ENCODE data around the gene ACBD6.
A peak's percentile ranks its signal among the peaks of the same experiment; 100 is the strongest.
"Not testable (repeated sequence)": the region's sequence is repeated elsewhere in the genome, so short reads cannot be mapped to it uniquely, and the experiment has no call there.

The ACBD6 gene

GRCh38 chr1:180502361-180503279 is at the start of gene ACBD6:
Gene ACBD6 (minus strand): TSS chr1:180502577. CDS start chr1:180502266, 311 bp downstream.
- peaks cover 36% of the 10 kb centered on the region for H3K4me1 ChIP-seq
- H3K9me3 ChIP-seq, result no peaks in the 10 kb centered on the region
- H4K20me1 ChIP-seq, result peaks cover 38% of the 10 kb centered on the region; the same call in 1 of the 2 replicates
- H3K9ac ChIP-seq, result peak within 1 kb of the TSS; percentile 93
- no peak for TF ChIP-seq Cebpa-rat (IDR thresholded peaks at IDR 0.05)
- H3K4me3 ChIP-seq, result peak within 1 kb of the TSS; percentile 89
- peaks cover 13% of the 10 kb centered on the region for H3K36me3 ChIP-seq
- no peaks in the 10 kb centered on the region for H3K27me3 ChIP-seq
- H3K27ac ChIP-seq, result peak within 1 kb of the TSS; percentile 95
- H3K4me2 ChIP-seq, result peak within 1 kb of the TSS; percentile 90

GRCh38 chr1:180551997-180552396 is 49.6 kb upstream of the ACBD6 start:
- H3K27ac ChIP-seq, result no peak overlapping the region
- TF ChIP-seq Cebpa-rat (IDR thresholded peaks at IDR 0.05), result no peak

GRCh38 chr1:180550241-180550640 is 47.9 kb upstream of the ACBD6 start:
- Histone ChIP-seq H3K27ac (no peak overlapping the region), H3K27me3 (no peaks in the 10 kb centered on the region), H3K36me3 (no peaks in the 10 kb centered on the region), H3K4me3 (no peak overlapping the region), H3K4me1 (peaks cover 12% of the 10 kb centered on the region), H4K20me1 (no peaks in the 10 kb centered on the region), H3K9ac (no peak overlapping the region), H3K9me3 (no peaks in the 10 kb centered on the region), H3K4me2 (no peak overlapping the region)
- TF ChIP-seq Cebpa-rat (IDR thresholded peaks at IDR 0.05), result no peak

More at GRCh38 chr1:180551997-180552396, 49.6 kb upstream of the ACBD6 start:
- Histone ChIP-seq H3K4me1 (peaks cover 12% of the 10 kb centered on the region), H3K36me3 (no peaks in the 10 kb centered on the region), H3K4me2 (no peak overlapping the region), H3K4me3 (no peak overlapping the region), H3K9me3 (no peaks in the 10 kb centered on the region), H3K9ac (no peak overlapping the region), H3K27me3 (no peaks in the 10 kb centered on the region), H4K20me1 (no peaks in the 10 kb centered on the region)

- H3K27me3 ChIP-seq, H3K27ac ChIP-seq, H3K4me3 ChIP-seq, H4K20me1 ChIP-seq, H3K9me3 ChIP-seq, H3K36me3 ChIP-seq, H3K4me2 ChIP-seq, H3K9ac ChIP-seq: not testable (repeated sequence)
- H3K4me1 ChIP-seq, result peaks cover 12% of the 10 kb centered on the region
Observed at GRCh38 chr1:180549770-180550169, 47.4 kb upstream of the ACBD6 start.

GRCh38 chr1:180548686-180549317 is 46.4 kb upstream of the ACBD6 start:
- no peak for TF ChIP-seq Cebpa-rat (IDR thresholded peaks at IDR 0.05)
- H3K4me2 ChIP-seq, result peak overlapping the region; percentile 50
- H3K4me1 ChIP-seq, result peaks cover 12% of the 10 kb centered on the region
- H3K9ac ChIP-seq, result no peak overlapping the region
- no peaks in the 10 kb centered on the region for H3K27me3 ChIP-seq
- H3K9me3 ChIP-seq, result no peaks in the 10 kb centered on the region
- no peaks in the 10 kb centered on the region for H3K36me3 ChIP-seq
- no peak overlapping the region for H3K4me3 ChIP-seq
- H4K20me1 ChIP-seq, result no peaks in the 10 kb centered on the region
- no peak overlapping the region for H3K27ac ChIP-seq

DNA sequence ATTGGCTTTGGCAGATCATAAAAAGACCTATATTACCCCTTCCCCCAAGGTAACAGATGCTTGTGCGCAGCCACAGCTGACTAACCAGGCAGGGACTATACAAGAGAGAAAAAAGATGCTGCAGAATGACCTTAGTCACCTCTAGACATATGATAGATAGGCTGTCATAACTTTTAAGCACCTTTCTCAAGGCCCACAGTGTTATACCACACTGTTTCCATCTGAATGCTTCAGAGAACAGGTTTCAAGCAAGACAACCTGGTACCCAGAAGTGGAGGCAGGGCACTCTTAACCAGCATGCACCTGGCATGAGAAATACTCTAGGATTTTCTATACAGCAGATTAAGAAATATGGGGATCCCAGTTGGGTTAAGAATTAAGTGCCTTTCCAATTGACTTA is 43.6 kb upstream of the ACBD6 start:
- TF ChIP-seq Cebpa-rat (IDR thresholded peaks at IDR 0.05), result no peak
- Histone ChIP-seq H3K4me3 (no peak overlapping the region), H3K4me2 (no peak overlapping the region), H3K27me3 (no peaks in the 10 kb centered on the region), H4K20me1 (no peaks in the 10 kb centered on the region), H3K9me3 (no peaks in the 10 kb centered on the region), H3K9ac (no peak overlapping the region), H3K4me1 (peaks cover 12% of the 10 kb centered on the region), H3K27ac (no peak overlapping the region), H3K36me3 (no peaks in the 10 kb centered on the region)

- H3K4me2 ChIP-seq, result no peak overlapping the region
- no peaks in the 10 kb centered on the region for H4K20me1 ChIP-seq
- peaks cover 5% of the 10 kb centered on the region for H3K4me1 ChIP-seq
- H3K4me3 ChIP-seq, result no peak overlapping the region
- TF ChIP-seq Cebpa-rat (IDR thresholded peaks at IDR 0.05), result no peak
- H3K9ac ChIP-seq, result no peak overlapping the region
- no peak overlapping the region for H3K27ac ChIP-seq
- no peaks in the 10 kb centered on the region for H3K36me3 ChIP-seq
- no peaks in the 10 kb centered on the region for H3K9me3 ChIP-seq
- H3K27me3 ChIP-seq, result no peaks in the 10 kb centered on the region
Observed at GRCh38 chr1:180544050-180544449, 41.7 kb upstream of the ACBD6 start.

DNA sequence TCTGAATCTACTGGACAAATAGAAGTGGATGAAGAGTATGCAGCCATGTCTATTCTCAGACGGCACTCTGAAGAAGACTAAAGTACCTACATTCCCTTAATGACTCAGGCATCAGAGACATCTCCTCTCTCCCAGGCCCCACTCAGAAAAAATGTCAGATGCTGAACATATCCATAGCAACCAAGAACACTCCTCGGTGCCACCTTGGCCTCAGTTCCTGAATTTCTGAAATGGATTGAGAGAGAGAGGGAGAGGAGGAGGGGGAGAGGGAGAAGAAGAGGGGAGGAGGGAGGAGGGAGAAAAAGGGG is 40.4 kb upstream of the ACBD6 start:
- no peaks in the 10 kb centered on the region for H3K27me3 ChIP-seq
- H3K4me3 ChIP-seq, result no peak overlapping the region
- H3K4me2 ChIP-seq, result no peak overlapping the region
- H3K4me1 ChIP-seq, result no peaks in the 10 kb centered on the region
- H4K20me1 ChIP-seq, result no peaks in the 10 kb centered on the region
- H3K9me3 ChIP-seq, result no peaks in the 10 kb centered on the region
- no peaks in the 10 kb centered on the region for H3K36me3 ChIP-seq
- H3K27ac ChIP-seq, result no peak overlapping the region
- no peak overlapping the region for H3K9ac ChIP-seq
- no peak for TF ChIP-seq Cebpa-rat (IDR thresholded peaks at IDR 0.05)

DNA sequence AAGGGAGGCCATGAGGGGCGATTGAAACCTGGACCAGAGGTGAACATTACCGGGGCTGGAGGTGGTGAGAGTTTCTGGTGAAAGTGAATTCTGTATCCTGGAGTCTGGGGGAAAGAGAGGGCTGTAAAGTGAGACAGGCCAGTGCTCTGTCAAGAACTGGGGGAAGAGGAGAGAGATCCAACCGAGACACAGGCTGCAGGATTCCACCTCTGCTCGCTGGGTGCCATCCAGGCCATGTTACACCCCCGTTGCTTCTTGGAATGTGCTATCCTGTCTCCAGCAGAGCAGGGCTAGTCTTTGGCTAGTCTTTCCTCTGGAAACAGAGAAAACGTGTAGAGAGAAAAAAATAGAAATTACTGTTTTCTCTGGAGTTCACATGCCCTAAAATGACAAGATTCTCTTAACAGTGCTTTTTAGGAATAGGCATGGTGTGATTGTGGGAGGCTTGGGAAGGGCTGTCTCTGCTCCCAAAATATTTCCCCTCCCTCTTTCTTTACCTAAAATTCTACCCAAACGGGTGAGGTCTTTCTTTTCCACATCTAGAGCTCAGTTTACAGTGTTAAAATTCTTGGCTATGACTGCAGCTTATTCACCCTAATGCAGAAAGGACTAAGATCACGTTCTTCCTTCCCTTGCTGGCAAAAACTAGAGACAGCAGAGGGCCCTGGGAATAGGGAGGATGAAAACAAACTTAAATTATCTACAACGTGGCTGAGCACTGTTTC is 39.9 kb upstream of the ACBD6 start:
- H3K9me3 ChIP-seq, result no peaks in the 10 kb centered on the region
- H3K27ac ChIP-seq, result no peak overlapping the region
- no peaks in the 10 kb centered on the region for H3K36me3 ChIP-seq
- H3K4me2 ChIP-seq, result no peak overlapping the region
- H3K4me1 ChIP-seq, result peaks cover under 1% of the 10 kb centered on the region
- H3K4me3 ChIP-seq, result no peak overlapping the region
- TF ChIP-seq Cebpa-rat (IDR thresholded peaks at IDR 0.05), result no peak
- no peak overlapping the region for H3K9ac ChIP-seq
- no peaks in the 10 kb centered on the region for H3K27me3 ChIP-seq
- H4K20me1 ChIP-seq, result no peaks in the 10 kb centered on the region
